Limb (tissue), 2 donors: ENCODE data around the gene THSD7A.
A peak's percentile ranks its signal among the peaks of the same experiment; 100 is the strongest.

ENCODE experiments used
- DNase-seq, 2 donors: peaks; one replicate each; pipeline ENCODE4 v3.0.0-alpha.2; 2016; ENCODE audit errors: extremely low spot score in 2 of 2

Gene THSD7A

DNA sequence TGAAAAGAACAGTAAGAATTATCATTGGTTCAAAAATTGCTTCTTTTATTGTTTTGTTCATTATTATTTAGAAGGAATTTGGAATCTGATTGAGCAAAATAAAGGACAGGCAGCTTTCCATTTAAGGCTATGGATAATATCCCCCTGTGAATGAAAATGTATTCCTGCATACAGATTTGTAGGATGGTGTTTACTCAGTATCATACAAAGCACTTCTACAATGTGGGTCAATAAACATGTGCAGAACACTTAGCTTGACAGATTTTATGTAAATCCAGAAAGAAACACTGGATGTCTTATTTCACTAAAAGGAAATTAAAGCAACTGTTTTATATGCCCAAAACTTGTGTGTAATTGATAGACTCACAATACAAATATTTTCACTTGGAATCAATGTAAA lies 189.7 kb downstream of the THSD7A start:
- DNase-seq, result no peak

- no peak for DNase-seq
These were observed 193.8 kb downstream of the THSD7A start for GRCh38 chr7:11638011-11638774.

DNA sequence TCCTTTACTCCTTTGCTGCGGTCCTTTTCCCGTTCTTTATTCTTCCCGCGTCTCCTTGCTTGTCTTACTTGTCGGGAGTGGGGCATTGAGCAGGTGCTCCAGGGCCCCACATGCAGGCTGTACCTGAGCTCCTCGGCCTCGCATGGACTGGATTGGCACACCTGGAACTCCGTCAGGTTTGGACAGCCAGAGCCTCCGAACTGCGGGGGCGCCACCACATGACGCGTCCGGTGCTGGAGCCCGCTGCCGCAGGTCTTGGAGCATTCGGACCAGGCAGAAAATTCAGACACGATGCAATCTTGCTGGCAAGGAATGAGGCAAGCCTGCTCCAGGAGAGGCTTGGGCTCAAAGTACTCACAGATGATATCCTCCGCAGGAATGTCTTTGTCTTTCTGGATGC lies 195.7 kb downstream of the THSD7A start:
- no peak for DNase-seq

- no peak for DNase-seq
These were observed 198.7 kb downstream of the THSD7A start for GRCh38 chr7:11633310-11633709.

DNA sequence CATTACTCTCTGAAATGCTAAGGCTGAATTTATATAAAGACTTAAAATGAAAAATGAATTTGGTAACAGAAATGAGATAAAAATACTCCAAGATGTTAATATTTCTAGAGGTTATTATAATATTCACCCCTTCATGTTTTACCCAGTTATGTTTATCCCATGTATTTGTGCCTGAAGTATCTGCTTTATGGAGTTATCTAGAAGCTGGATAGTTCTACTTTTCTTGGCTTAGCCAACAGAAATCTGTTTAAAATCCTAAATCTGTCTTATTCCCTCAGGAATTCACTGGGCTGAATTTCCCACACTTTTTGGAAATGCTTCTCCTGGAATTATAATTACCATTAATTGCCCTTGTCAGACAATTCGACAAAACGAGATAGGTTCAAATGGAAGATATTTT lies 201.6 kb downstream of the THSD7A start:
- DNase-seq, result no peak

DNA sequence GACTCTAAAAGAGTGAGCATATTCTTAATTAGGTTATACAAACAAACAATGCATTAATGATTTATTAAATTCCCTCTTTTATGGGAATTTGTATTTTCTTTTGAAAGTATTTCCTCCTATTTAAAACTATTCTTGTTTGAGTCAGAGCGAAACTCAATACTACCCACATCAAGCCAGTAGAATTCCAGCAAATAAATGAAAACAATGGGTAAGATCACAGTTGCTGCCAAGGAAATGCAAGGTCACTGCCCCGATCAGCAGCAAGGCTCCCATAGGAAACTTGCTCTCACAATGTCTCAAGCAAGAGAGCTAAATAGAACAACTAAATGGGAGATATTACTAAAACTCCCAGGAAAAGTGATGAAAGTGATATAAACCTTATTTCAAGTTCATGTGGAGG lies 206.3 kb downstream of the THSD7A start:
- DNase-seq, result no peak

GRCh38 chr7:11623093-11623678 lies 208.8 kb downstream of the THSD7A start:
- no peak for DNase-seq

- DNase-seq, result no peak
These were observed 211.4 kb downstream of the THSD7A start for GRCh38 chr7:11620406-11621253.

GRCh38 chr7:11616466-11616865 lies 215.5 kb downstream of the THSD7A start:
- DNase-seq, result no peak

DNA sequence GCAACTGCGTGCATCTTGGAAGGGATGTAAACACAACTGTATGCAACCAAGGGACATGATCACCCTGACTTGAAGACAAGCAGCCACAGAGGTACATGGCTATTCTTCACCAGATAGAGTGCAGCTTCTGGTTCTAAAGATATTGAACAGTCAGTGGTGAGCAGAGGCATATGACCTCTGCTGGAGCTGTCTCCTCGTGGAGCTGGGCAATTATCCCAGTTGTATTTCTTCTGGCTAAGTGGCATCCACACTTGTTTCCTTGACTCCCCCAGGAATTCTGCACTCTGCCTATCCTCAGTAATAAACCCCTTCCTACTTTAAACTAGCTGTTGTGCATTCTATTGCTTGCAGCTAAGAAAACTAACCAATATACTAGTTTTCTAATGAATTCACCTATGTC lies 216.8 kb downstream of the THSD7A start:
- no peak for DNase-seq

DNA sequence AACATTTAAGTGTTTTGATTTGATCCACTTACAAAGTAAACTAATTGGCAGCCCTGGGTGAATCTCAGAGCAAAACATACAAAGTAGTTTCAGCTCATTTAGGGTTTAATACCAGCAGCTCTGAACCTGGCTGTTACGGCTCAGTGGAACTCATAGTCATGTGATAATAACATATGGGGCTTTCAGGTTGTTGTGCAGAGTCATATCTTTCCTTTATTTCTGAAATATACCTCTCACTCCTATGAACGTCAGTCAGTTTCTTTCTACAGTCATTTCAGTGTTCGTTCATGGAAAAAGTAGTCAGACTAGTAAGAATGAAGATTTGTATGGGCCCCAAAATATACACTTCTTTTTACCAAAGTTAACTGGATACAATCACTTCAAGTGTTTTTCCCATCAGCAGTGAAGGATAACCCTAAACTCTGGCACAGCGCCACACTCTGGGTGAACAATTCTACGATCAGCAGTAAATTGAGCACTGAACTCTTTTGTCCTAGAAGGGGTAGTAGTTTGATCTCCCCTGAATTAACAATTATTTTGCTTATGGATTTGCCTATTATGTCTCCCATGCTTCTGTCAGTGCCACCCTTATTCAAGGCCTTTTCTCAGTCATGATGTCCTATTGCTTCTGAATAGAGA lies 218.6 kb downstream of the THSD7A start:
- no peak for DNase-seq

DNA sequence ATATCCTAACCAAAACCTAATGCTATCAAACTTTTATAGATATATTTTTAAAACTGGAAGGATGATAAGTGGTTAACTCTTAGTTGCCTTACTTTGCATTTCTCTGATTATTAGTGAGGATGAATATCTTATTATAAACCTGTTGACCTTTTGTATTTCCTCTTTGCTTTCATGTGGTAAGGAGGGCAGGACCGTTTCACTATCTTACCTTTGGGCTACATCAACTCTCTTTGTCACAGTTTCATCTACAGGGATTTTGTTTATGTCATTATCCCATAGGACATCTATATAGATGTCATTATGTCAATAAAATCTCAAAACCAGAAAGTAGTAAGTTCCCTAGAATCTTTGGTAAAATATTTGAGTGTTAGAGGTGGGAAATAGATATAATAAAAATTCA lies 219.3 kb downstream of the THSD7A start:
- no peak for DNase-seq

DNA sequence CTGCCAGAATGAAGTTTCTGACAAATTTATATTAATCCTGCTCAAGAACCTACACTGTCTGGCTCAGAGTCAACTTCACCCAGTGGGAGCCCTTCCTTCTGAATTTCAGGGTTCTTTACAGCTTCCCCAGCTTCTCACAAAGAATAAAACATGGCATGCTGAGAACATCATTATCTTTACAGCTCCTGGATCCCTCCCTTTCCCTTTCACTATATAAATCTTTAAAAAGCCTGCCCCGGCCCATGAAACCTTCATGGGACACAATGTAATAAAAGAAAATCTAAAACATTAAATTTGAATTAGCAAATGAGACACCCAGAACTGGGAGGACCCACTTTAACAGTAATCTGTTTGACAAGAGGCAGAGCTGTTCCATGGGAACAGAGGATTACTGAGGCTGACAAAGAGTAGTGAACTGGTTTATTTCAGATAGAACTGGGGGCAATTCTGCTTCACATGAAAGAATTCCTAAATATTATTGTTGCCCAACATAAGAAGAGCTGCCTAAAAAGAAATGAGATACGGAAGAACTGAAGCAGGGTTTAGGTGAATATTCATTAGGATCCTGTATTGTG lies 222.8 kb downstream of the THSD7A start:
- no peak for DNase-seq

- peak in 1 of 2 donors; percentile 38 for DNase-seq
These were observed 224.3 kb downstream of the THSD7A start for GRCh38 chr7:11607686-11608085.

- peak in 1 of 2 donors; percentile 19 for DNase-seq
These were observed 226.2 kb downstream of the THSD7A start for GRCh38 chr7:11605749-11606148.

GRCh38 chr7:11604505-11604904 lies 227.5 kb downstream of the THSD7A start:
- DNase-seq, result peak in 1 of 2 donors; percentile 4

DNA sequence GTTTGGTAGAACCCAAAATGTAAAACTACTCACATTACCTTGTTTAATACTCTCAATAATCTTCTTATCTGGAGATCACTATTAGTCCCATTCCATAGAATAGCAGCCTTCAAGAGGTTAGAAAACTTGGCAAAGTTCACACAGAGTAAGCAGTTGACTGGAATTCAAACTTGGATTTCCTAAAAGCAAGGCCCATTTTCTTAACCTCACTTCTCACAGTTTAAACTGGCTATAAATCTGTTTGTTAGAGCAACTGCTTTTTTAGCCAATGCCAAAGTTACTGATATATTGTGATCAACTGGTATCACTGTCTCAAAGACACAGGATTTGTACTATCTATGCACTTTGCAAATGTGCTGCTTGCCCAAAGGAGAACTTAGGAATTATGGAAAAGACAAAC lies 230.2 kb downstream of the THSD7A start:
- no peak for DNase-seq

DNA sequence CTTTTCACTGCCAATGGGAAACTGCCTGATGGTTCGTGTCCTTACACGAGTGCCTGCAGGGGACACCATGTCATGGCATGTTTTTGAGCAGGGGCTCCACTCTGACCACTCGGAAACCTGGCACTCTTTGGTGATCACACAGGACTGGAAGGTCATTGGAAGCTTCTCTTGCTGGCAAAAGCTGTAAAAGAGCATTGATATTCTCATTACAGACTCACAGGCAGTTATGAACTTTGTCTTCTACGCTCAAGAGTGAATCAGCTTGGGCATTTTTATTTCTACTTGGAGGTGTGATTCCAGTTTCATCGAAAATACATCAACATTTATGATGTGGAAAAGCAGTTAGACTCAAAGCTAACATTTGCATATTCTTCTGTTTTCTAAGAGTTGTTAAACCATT lies 238.7 kb downstream of the THSD7A start:
- DNase-seq, result no peak

DNA sequence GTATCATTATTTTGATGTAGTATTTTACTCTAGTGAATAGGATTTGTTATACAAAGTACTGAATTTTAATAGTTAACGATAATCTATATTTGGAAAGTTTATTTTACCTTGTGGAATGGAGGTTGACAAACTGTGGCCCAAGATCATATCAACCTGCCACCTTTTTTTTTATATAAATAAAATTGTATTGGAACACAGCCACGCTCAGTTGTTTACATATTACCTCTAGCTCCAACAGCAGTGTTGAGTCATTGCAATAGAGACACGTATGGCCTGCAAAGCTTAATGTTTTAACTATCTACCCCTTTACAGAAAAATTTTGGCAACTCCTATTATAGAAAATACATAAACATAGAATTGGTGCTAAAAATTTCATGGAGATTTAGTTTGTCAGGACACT lies 239.3 kb downstream of the THSD7A start:
- no peak for DNase-seq

DNA sequence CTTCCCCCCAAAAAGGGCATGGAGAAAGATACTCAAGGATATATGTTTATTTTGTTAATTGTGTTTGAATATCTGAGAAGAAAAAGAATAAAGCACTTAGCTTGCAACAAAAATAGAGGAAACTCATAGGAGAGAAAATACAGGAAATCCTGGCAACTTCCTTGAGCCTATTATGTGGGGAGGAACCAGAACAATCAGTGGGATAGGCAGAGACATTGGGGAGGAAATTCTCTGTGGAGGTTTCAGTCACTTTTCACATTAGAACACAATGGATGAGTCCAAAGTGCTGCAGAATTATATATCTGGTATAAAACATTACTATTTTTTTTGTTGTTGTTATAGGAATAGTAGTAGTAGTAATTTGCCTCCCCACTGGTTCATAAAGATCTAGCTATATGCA lies 240.1 kb downstream of the THSD7A start:
- no peak for DNase-seq

GRCh38 chr7:11591055-11591633 lies 240.9 kb downstream of the THSD7A start:
- no peak for DNase-seq
